GM21360 (cell line): Measurements from ENCODE around the gene ZNF761.
"Not testable (repeated sequence)": the region's sequence is repeated elsewhere in the genome, so short reads cannot be mapped to it uniquely, and the experiment has no call there.

Experiments used
- ATAC-seq: cut with Tn5 transposase; IDR thresholded peaks from one replicate; pipeline ENCODE4 v1.9.1; 2021; ENCODE audit warnings: mild to moderate bottlenecking, moderate library complexity; ENCODE audit not compliant: unreplicated experiment

Gene ZNF761

DNA sequence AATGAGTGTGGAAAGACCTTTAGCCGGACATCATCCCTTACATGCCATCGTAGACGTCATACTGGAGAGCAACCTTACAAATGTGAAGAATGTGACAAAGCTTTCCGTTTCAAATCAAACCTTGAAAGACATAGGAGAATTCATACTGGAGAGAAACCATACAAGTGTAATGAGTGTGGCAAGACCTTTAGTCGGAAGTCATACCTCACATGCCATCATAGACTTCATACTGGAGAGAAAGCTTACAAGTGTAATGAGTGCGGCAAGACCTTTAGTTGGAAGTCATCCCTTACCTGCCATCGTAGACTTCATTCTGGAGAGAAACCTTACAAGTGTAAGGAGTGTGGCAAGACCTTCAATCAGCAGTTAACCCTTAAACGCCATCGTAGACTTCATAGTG, 24.0 kb downstream of the ZNF761 start:
- no peak for ATAC-seq

DNA sequence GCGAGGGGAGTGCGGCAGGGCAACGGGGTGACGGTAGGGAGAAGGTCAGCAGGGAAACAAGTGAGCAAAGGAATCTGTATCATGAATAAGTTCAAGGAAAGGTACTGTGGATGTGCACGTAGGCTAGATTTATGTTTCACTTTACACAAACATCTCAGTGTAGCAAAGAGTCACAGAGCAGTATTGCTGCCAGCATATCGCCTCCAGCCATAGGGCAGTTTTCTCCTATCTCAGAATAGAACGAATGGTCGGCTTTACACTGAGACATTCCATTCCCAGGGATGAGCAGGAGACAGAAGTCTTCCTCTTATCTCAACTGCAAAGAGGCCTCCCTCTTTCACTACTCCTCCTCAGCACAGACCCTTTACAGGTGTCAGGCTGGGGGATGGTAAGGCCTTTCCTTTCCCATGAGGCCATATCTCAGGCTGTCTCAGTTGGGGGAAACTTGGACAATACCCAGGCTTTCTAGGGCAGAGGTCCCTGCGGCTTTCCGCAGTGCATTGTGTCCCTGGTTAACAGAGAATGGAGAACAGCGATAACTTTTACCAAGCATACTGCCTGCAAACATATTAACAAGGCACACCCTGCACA, 28.4 kb downstream of the ZNF761 start:
- ATAC-seq, result not testable (repeated sequence)

DNA sequence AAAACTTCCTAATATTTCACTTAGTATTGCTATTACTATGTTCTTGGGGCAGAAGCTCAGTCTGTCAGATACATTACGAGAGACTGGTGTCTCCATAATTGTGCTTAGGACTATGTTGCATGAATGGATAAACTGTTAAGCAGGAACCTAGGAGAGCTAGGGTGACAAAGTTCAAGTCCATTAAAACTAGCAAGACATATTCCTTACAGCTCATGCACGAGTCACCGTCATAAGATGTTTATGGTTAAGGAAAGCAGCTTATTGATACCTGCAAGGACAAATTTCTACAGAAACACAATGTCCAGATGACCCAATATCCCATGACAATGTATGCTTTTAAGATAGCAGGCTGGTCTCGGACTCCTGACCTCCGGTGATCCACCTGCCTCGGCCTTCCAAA, 30.1 kb downstream of the ZNF761 start:
- no peak for ATAC-seq

DNA sequence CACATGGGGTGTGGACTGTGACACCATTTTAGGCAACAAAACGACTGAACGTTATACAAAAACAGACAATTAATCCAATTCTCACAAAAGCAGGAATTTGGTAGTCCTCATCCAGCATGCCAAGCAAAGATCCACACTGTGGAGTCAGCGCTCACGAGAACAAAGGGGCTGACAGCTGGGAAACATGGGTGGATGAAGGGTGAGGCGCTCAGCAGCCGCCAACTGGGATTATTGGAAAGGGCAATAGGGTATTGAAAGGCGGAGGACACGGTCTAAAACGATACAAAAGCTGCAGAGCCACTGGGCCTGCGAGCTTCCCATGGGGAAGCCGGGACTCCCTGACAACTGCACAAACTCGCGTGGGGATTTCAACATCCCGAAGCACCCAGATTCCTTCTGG, 31.1 kb downstream of the ZNF761 start:
- no peak for ATAC-seq

DNA sequence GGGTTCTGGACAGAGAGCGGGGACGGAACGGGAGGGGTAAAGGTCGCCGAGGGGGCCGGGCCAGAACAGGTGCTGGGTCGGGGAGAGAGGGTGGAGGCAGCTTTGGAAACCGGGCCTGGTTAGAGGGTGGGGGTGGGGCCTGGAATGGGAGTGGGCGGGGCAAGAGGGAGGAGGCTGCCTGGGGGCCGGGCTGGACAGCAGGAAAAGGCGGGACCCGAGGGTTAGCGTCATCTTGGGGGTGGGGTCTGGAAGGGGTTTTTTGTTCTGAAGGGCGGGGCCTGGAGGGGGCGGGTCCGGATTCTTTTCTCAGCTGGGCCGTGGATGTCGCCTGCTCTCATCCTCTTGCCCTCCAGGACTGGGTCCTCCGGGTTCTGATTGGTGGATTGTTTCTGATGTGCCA, 31.5 kb downstream of the ZNF761 start:
- no peak for ATAC-seq

DNA sequence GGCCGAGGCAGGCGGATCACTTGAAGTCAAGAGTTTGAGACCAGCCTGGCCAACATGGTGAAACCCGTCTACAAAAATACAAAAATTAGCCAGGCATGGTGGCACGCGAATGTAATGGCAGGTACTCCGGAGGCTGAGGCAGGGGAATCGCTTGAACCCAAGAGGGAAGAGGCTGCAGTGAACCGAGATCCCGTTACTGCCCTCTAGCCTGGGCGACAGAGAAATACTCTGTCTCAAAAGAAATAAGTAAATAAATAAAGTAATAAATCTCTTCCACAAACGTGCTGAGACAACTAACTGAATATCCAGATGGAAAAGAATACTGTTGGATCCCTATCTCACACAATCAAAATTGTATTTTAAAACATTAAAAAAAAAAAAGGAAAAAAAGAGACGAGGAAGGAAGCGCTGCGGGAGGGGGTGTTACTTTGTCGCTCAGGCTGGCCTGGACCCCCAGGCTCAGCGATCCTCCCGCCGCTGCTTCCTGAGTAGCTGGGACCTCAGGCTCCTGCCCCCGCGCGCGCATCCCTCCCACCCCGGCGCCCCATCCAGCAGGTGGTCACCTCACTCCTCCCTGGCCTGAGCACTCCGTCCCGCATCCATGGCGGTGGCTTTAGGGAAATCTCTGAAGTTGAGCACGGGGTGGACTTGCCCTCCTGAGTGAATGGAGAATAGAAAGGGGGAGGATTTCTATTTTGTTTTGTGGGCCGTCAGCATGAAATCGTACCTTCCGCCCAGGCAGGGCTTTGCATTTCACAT, 35.1 kb downstream of the ZNF761 start:
- no peak for ATAC-seq

DNA sequence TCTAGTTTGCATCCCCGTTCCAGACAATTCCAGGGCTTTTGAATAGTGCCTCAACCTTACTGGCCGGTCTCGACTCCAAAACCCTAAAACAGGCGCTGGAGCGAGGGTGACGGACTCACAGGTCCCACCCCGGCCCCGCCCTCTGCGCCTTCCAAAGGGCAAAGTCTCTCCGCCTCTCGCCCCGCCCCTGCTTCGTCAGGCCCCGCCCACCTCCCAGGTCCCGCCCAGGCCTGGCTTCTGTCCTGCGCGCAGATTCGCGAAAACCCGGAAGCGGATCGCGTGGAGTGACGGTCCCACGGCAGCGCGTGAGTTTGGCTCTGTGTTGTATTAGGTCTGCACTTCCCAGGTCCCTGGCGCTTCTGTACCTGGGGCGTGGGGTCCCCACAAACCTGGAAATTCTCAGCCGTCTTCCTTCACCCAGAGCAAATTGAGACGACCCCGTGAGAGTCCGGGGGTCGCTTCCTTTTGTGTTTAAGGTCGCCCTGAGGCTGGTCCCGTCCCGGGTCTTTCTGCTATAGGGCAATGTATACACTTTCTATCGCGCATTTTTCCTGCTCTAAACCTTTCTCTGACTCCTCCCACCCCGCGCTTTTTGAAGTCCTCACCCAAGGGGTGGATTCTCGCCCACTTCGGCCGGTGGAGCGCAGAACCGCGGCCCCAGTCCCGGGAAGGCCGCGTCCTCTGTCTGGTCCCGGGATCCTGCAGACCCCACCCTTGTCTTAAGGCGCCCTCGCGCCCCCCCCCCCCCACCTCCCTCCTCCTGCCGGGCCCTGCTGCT, 35.9 kb downstream of the ZNF761 start, which contains the start of gene ZNF813:
TSS of gene ZNF813 (plus strand) at position 249 of the 778 bp plus-strand sequence. CDS start 16,090 bp downstream, outside the sequence.
- ATAC-seq, result peak; percentile 82

DNA sequence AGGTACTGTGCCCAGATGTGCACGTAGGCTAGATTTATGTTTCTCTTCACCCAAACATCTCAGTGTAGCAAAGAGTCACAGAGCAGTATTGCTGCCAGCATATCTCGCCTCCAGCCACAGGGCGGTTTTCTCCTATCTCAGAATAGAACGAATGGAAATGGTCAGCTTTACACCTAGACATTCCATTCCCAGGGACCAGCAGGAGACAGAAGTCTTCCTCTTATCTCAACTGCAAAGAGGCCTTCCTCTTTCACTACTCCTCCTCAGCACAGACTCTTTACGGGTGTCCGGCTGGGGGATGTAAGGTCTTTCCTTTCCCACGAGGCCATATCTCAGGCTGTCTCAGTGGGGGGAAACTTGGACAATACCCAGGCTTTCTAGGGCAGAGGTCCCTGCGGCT, 36.8 kb downstream of the ZNF761 start:
- not testable (repeated sequence) for ATAC-seq

DNA sequence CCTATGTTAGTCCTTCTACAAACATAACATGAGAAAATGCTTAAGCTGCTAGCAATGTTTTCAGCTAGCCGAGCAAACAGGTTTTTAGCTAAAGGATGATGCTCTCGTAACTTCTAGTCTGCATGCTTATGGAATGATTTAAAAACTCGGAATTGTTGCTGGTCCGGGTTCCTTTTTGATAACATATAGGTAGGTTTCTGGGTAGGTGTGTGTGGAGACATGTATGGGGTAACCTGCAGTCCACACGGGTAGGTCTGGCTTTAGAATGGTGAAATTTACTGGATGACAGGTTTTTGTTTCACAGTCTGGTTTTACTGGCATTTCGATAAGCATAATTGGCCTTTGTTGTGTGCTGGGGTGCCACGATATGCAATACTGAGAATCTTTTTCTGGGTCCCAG, 40.1 kb downstream of the ZNF761 start:
- no peak for ATAC-seq

DNA sequence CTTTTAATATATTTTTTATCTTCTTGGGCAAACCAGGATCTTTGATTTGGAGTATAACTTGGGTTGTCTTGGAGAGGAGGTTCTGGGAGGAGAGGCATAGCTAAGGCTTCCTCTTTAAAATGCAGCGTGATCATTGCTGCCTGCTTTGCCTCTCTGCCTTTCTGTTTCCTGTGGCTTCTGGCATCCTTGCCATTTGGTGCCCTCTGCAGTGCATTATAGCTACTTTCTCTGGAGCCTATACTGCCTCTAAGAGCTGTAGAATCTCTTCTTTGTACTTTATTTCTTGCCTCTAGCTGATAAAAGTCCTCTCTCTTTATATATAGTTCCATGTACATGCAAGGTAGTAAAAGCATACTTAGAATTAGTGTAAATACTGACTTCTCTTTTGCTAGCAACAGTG, 43.0 kb downstream of the ZNF761 start:
- ATAC-seq, result not testable (repeated sequence)

DNA sequence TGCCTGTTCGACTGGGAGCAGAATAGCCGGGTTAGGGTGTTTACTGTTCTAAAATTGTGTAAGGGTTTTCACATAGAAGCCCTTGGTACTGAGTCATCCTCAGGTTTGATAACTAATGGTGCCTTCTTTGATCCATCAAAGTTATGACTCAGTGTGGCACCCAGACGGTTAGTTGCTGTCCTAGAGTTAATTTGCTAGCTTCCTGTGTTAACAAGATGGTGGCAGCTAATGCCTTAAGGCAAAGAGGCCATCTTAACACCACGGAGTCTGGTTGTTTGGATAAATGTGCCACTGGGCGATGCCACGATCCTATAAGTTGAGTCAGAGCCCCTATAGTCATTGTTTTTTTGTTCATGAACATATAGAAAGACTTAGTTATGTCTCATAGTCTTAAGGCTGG, 43.7 kb downstream of the ZNF761 start:
- not testable (repeated sequence) for ATAC-seq

DNA sequence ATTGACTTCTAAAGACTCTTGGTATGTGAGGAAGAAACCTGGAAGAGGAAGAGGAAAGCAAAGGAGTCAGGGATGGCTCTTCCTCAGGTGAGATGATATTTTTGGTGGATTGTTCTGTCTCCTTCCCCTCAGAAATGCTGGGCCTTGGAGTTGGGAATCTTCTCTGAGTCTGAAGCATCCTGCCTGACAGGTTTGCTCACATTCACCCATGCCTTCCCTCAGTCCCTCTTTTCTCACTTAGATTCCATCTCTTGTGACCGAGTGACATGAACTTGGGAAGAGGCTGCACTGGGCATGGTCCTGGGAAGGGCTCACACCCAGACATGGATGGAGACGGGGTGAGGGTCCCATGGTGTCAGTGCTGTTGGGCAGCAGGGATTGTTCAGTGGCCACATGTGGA, 52.0 kb downstream of the ZNF761 start:
- ATAC-seq, result not testable (repeated sequence)

DNA sequence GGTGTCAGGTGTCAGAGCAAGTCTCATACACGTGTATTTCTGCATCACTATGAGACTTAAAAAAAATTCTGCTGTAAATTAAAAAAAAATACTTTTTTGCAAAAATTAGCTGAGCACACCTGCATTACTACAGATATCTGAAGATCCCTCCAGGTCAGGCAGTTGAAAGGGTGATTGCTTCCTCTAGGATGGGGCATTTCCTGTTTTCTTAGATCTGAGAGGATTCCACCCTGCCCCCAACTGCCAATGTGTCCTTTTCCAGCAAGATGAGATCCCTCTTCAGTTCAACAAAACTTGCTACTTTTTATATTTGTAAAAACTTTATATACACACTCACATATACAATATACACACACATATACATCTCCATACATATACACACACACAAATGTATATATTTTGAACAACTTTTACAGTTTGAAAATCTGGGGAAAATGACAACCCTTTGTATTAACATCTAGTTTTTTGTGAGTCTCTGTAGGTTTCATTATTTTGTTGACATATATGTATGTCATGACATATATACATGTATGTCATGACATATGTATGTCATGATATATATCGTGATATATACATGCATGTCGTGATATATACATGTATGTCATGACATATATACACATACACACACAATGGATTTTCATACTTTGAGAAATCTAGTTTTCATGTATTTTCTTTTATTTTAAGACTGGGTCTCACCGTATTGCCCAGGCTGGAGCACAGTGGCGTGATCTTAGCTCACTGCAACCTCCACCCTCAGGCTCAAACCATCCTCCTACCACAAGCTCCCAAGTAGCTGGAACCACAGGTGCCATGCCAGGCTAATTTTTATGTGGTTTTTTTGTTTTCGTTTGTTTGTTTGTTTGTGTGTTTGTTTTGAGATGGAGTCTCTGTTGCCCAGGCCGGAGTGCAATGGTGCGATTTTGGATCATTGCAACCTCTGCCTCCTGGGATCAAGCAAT, 53.5 kb downstream of the ZNF761 start:
- ATAC-seq, result no peak

DNA sequence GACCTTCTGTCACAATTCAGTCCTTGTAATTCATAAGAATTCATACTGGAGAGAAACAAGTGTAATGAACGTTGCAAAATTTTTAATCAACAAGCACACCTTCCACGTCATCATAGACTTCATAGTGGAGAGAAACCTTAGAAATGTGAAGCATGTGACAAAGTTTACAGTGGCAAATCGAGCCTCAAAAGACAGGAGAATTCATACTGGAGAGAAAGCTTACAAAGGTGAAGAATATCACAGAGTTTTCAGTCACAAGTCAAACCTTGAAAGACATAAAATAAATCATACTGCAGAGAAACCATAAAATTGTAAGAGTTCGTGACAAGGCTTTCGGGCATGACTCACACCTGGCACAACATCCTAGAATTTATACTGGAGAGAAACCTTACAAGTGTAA, 60.4 kb downstream of the ZNF761 start:
- ATAC-seq, result no peak

DNA sequence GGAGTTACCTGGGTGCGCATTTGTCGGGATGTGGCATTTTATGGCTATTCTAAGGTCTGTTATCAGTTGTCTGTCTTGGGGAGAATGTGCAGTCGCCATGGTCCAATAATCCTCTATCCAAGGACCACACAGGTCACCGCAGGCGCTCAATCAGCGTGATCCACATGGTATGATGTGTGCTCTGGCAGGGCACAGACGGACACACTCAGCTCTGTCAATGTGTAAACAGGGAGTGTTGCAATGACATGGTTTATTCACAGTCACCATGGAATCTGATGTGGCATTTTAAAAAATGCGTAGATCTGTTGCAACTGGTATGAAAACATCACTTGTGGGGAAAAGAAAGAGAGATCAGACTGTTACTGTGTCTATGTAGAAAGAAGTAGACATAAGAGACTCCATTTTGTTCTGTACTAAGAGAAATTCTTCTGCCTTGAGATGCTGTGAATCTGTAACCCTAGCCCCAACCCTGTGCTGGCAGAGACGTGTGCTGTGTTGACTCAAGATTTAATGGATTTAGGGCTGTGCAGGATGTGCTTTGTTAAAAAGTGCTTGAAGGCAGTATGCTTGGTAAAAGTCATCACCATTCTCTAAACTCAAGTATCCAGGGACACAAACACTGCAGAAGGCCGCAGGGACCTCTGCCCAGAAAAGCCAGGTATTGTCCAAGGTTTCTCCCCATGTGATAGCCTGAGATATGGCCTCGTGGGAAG, 65.7 kb downstream of the ZNF761 start:
- not testable (repeated sequence) for ATAC-seq

DNA sequence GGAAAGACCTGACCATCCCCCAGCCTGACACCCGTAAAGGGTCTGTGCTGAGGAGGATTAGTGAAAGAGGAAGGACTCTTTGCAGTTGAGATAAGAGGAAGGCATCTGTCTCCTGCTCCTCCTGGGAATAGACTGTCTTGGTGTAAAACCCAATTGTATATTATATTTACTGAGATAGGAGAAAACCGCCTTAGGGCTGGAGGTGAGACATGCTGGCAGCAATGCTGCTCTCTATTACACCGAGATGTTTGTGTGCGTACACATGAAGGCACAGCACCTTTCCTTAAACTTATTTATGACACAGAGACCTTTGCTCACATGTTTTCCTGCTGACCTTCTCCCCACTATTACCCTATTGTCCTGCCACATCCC, 66.2 kb downstream of the ZNF761 start:
- ATAC-seq, result not testable (repeated sequence)

DNA sequence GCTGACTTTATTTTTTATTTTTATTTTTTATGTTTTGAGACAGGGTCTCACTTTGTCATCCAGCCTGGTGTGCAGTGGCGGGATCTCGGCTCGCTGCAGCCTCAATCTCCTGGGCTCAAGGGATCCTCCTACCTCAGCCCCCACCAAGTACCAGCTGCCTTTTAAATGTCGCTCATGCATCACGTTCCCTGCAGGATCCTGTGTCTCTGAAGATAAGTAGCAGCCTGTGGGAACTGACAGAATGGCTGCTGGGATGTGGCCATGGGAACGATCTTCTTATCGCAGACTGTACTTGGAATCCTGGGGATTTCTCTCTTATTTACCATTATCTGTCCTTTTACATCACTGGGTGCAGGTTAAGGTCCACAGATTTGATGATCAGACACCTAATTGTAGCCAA, 71.4 kb downstream of the ZNF761 start:
- not testable (repeated sequence) for ATAC-seq

DNA sequence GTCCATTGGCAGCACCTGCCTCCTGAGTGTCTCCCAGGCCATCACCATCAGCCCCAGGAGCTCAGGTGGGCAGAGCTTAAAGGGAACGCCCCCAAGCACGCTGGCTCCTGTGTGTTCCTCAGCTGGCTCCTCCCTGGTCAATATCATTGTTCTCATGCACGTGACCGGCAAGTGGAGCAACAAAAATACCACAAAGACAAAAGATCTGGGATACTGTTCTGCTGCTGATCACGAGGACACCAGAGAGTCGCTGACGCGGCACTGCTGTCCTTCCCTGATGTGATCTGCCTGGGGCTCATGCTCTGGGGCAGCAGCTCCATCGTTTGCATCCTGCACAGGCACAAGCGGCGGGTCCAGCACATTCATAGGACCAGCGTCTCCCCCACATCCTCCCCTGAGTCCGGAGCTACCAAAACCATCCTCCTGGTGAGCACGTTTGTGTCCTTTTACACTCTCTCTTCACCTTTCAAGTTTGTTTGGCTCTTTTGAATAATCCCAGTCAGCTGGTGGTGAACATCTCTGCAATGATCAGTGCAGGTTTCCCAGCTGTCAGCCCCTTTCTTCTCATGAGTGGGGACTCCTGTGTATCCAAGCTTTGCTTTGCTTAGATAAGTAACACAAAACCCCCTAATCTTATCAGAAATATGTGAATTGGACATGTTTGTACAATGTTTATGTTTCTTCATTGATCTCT, 72.0 kb downstream of the ZNF761 start:
- not testable (repeated sequence) for ATAC-seq

DNA sequence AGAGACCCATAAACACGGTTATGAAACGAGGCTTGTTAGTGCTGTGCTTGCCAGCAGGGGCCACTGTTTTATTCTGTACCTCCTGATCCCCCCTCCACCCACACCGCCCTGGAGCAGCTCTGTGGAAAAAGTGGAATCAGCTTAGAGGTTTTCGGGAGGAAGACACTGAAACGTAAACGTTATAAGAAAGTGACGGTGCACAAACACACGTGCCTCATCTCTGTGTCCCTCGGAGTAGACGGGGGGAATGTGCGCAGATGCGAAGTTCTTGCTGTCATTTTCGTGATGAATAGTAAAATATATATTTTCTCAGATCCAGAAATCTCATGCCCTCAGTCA, 72.5 kb downstream of the ZNF761 start:
- ATAC-seq, result not testable (repeated sequence)

DNA sequence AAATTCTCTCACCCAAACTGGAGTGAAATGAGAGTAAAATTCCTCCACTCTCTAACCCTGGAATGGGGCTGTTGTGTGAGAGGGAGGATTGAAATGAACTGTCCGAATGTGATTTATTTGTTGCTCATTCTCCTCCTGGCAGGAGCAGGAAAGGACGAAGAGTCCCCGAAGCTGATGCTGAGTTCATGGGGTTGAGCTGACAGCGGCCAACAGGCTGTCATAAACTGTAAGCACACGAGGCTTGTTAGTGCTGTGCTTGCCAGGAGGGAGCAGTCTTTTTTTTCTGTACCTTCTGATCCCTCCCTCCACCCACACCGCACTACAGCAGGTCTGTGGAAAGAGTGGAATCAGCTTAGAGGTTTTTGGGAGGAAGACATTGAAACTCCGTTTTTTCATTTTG, 73.1 kb downstream of the ZNF761 start:
- no peak for ATAC-seq
